Middle frontal gyrus (tissue), 1 donor: ENCODE results near the gene NREP.

Experiments
- DNase-seq: peaks from one replicate; pipeline ENCODE4 v3.0.0-alpha.2; 2015; ENCODE audit warnings: low spot score; ENCODE audit errors: extremely low spot score

Gene NREP

DNA sequence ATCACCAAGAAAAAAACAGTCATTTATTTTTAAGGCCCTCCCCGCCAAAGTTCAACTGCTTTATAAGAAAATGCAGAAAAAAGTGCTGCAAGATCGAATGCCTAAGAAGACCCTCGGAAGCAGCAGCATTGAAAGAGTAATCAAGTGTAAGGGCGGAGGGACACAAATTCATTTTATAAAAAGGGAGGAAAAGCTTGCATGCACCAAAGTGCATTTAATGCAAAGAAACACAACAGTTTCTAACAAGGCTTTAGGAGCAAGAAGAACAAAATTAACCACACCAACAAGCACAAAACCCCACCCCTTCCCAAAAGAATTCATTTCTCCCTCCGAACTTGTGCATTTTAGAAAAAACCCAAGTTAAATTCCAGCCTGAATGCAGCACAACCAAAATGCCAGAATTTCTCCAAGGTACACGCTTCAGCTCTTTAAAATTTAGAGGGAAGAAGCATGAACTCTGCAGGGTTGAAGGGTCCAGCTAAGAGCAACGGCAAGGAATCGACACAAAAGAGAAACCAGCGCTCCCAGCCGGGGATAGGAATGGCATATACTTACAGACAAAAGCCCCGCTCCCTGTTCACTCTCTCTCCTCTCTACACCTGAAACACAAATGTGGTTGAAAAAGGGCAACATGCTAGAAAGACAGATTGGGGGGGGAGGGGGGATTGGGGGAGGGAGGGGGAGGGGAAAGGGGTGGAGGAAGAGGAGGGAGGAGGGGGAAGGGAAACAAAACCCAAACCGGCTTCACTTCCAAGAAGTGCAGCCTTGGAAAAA is at the start of gene NREP:
Gene NREP, minus strand, starts transcription at position 614 of the 774 bp plus-strand sequence. CDS start 1,422 bp downstream, outside the sequence.
- DNase-seq, result no peak

DNA sequence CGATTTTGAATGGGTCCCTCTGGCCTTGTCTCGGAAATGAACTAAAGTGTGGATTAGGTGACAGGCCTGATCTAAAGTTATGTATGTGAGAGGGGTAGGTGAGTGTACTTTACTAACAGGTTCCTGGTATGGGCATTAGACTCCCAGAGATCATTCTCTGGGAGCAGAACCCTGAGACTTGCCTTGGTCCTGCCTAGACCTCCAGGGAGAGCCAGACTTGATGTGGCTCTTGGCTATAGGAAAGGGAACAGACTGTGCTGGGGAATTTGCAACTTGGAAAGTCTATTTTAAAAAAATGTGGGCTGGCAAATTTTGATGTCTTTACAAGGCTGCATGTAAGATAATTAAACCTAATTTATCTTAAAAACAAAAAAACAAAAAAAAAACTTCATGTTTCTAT is 49.8 kb upstream of the NREP start:
- DNase-seq, result no peak

DNA sequence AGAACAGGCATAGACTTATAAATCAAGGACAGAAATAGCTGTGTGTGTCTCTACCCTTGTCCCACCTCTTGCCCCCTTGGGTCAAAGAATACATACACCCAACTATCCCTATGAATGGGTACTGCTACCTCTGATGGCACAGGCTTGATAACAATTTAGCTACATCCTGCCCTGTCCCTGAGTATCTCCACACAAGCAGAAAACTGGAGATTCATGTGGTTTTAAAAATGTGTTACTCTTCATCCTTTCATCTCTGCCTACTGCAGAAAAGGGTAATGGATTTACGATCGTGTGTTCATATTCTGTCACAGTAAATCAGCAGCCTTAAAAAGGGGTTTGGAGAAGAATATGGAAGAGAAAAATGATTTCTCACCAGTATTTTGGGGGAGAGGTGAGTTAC is 49.2 kb upstream of the NREP start:
- DNase-seq, result no peak

DNA sequence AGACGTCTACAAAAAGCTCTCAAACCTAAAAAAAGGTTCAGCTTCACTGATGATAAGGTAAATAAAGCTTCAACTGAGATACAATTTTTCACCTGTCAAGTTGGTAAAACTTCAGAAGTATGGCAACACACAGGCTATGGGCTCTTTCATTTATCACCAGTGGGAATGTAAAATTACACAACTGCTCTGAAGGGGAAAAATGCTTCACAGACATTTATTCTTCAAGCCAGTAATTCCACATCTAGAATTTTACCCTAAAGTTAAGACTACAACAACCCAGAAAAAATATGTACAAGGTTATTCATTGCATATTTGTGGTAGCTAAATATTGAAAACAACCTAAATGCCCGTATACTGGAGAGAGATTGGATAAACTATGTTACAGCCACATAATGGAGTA is 48.1 kb upstream of the NREP start:
- no peak for DNase-seq

DNA sequence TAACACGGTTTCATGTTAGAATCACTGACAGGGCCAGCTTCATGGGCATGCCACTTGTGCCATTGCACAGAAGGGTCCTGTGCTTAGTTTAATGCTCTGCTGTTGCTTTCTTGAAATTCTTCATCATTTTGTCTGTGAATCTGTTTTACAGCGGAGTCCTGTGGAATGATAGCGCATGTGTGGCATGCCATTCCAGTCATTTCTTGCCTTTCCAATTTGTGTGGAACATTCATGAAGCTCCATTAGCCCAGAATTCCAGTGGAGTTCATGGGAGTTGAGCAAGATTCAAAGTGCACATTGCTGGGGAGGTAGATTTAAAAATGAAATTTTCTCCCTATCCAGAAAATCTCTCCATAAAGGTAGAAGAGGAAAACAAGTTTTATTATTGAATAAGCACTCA is 43.4 kb upstream of the NREP start:
- DNase-seq, result no peak

- no peak for DNase-seq
Observed at GRCh38 chr5:111795142-111795541, 38.1 kb upstream of the NREP start.

- no peak for DNase-seq
Observed at GRCh38 chr5:111792471-111793058, 35.6 kb upstream of the NREP start.

DNA sequence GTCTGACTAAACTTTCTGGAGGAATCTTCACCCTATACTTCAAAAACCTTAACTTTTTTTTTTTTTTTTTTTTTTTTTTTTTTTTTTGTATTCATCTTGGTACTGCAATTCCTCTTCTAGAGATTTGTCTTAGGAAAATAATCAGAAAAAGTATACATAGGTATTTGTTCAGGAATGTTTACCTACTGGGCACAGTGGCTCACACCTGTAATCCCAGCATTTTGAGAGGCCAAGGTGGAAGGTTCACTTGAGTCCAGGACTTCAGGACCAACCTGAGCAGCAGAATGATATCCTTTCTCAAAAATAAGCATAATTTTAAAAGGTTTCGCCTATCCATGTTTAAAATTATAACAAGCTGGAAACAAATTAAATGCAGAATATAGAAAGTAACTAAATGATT is 33.3 kb upstream of the NREP start:
- no peak for DNase-seq

- DNase-seq, result no peak
Observed at GRCh38 chr5:111787006-111787405, 30.0 kb upstream of the NREP start.

GRCh38 chr5:111784491-111785181 is 27.6 kb upstream of the NREP start:
- no peak for DNase-seq

DNA sequence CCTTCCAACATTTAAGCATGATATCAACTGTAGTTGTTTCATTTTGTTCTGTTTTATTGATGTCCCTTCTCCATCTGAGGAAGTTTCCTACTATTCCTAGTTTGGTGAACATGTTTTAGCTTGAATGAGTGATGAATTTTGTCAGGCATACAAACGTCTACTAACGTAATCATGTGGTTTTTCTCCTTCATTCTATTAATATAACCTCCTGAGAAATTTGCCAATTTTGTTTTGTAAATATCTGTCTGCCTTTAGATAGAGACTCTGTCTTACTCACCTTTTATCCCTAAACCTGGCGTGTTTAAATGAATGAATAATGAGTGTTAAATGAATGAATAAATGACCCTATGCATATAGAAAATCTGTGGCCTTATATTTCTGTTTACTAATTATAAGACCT is 26.5 kb upstream of the NREP start:
- DNase-seq, result no peak

GRCh38 chr5:111782216-111782615 is 25.2 kb upstream of the NREP start:
- DNase-seq, result peak; percentile 27

DNA sequence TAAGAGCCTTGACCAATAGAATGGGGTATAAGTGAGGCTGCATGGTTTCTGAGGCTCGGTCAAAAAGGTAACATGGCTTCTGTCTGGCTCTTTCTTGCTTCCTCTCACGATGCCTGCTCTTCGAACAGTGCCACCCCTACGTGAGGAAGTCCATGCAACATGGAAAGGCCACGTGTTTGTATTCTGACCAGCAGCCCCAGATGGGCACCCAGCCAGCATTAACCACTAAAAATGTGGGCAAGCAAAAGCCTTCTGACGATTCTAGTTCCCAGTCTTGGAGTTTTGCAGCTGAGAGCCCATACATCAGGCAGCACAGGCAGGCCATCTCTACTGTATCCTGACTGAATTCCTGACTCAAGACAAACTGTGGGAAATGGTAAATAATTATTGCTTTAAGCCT is 24.2 kb upstream of the NREP start:
- no peak for DNase-seq

GRCh38 chr5:111779922-111780292 is 22.9 kb upstream of the NREP start:
- DNase-seq, result no peak

DNA sequence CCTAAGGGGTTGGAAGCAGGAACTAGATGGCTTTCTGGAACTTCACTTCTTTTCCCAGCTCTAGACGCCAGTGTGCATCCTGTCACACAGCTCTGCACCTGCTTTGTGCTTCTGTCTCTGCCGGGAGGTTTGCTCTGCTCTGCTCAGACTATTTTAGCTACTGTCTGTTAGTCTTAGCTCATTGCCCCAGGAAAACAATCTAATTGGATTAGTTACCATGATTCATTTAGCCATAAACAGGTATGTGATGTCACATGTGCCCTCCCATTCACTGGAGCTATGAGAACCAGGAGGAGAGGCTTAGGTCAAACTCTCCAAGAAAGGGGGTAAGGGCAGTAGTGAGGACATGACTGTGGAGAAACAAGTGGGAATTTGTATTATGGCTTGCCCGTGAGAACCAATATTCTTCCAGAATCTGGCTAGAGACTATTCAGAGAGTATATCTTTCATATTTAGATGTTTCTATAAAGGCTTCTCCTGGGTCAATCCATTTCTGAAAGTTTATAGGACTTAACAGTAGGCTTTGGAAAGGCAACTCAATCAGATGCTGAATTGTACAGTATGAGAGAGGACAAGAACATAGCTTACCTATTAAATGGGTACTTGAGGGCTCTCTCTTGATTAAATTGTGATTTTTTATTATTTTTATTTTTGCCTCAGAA is 22.4 kb upstream of the NREP start:
- DNase-seq, result no peak

GRCh38 chr5:111776913-111777781 is 20.2 kb upstream of the NREP start:
- no peak for DNase-seq

- no peak for DNase-seq
Observed at GRCh38 chr5:111775224-111775623, 18.2 kb upstream of the NREP start.

GRCh38 chr5:111774525-111774924 is 17.5 kb upstream of the NREP start:
- DNase-seq, result no peak

DNA sequence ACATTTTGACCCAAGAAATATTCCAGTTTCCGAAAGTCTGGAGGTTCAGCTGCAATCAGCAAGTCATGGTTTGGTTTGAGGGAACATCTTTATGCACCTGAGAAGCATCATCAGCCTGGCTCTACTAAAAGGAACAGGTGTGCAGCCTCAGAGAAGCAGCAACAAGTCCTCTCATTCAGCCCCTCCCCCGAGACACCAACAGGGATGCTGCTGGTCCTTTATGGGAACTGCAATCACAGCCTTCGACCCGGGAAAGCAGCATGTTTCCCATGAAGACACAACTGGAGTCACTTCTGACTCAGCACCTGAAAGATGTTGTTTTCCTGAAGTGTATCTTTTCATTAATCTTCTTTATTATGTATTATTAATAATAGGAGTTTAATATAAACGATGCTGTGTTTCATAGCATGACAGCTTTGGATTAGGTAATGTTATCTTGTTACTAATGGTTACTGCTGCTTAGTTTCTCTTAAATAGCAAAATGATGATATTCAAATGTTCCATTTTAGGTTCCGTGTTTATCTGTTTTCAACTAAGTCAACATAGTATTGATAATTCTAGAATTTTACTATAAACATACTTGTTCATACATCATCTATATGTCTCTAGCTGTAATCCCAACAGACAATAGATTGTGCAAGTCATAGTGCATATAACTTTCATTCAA is 15.6 kb upstream of the NREP start:
- no peak for DNase-seq

DNA sequence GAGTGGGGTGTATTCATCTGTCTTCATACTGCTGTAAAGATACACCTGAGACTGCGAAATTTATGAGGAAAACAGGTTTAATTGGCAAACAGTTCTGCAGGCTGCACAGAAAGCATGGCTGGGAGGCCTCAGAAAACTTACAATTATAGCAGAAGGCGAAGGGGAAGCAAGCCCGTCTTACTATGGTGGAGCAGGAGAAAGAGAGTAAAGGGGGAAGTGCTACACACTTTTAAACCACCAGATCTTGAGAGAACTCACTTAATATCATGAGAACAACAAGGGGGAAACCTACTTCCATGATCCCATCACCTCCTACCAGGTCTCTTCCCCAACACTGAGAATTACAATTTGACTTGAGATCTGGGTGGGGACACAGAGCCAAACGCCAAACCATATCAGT is 12.5 kb upstream of the NREP start:
- no peak for DNase-seq
